SK-N-SH treated with all-trans-retinoic acid at 6 μM for 48 hours (cell line): ENCODE measurements around the gene BRAP.

Experiments used
- ARNTL ChIP-seq: fragments of 450-650 bp; formaldehyde crosslinking; IDR thresholded peaks from 2 replicates; pipeline ENCODE4 v1.5.0; 2020; ENCODE audit warnings: low read depth, mild to moderate bottlenecking, moderate library complexity, borderline replicate concordance
- GLIS3 ChIP-seq: fragments of 250-450 bp; sonication (Bioruptor Pico); IDR thresholded peaks from 2 replicates; pipeline ENCODE4 v1.5.0; 2020; ENCODE audit warnings: mild to moderate bottlenecking, moderate library complexity
- ISL1 ChIP-seq: fragments of 250-450 bp; sonication (Bioruptor Pico); IDR thresholded peaks from 2 replicates; pipeline ENCODE4 v2.1.2; 2022; ENCODE audit warnings: mild to moderate bottlenecking, moderate library complexity
- POU6F1 ChIP-seq: fragments of 250-450 bp; sonication (Bioruptor Pico); IDR thresholded peaks from 2 replicates; pipeline ENCODE4 v1.8.0; 2021; ENCODE audit warnings: low read depth, mild to moderate bottlenecking, moderate library complexity, borderline replicate concordance
- PPARA ChIP-seq: fragments of 250-450 bp; sonication (Bioruptor Pico); IDR thresholded peaks from 2 replicates; pipeline ENCODE4 v1.5.0; 2020; ENCODE audit warnings: mild to moderate bottlenecking, borderline replicate concordance
- RARB ChIP-seq: fragments of 250-450 bp; sonication (Bioruptor Pico); IDR thresholded peaks from 2 replicates; pipeline ENCODE4 v1.8.0; 2021; ENCODE audit warnings: mild to moderate bottlenecking, moderate library complexity
- SNAI2 ChIP-seq: fragments of 250-450 bp; sonication (Bioruptor Pico); IDR thresholded peaks from 2 replicates; pipeline ENCODE4 v1.5.0; 2020; ENCODE audit warnings: mild to moderate bottlenecking, moderate library complexity
- TOX ChIP-seq: fragments of 250-450 bp; sonication (Bioruptor Pico); IDR thresholded peaks from 2 replicates; pipeline ENCODE4 v1.8.0; 2021; ENCODE audit warnings: mild to moderate bottlenecking, moderate library complexity, borderline replicate concordance
- ZC3H10 ChIP-seq: fragments of 250-450 bp; sonication (Bioruptor Pico); IDR thresholded peaks from 2 replicates; pipeline ENCODE4 v1.5.1; 2021; ENCODE audit warnings: mild to moderate bottlenecking, moderate library complexity
- ZFP3 ChIP-seq: fragments of 250-450 bp; sonication (Bioruptor Pico); IDR thresholded peaks from 2 replicates; pipeline ENCODE4 v1.5.0; 2020; ENCODE audit warnings: mild to moderate bottlenecking, moderate library complexity
- ZNF8 ChIP-seq: fragments of 450-650 bp; formaldehyde crosslinking; IDR thresholded peaks from 2 replicates; pipeline ENCODE4 v1.5.0; 2020; ENCODE audit warnings: mild to moderate bottlenecking, moderate library complexity
- TF ChIP-seq, protein P1 (sequence below): fragments of 250-450 bp; sonication (Bioruptor Pico); IDR thresholded peaks from 2 replicates; pipeline ENCODE4 v1.8.0; 2020; ENCODE audit warnings: mild to moderate bottlenecking, moderate library complexity, borderline replicate concordance
- TF ChIP-seq, protein P2 (sequence below): fragments of 250-450 bp; sonication (Bioruptor Pico); IDR thresholded peaks from 2 replicates; pipeline ENCODE4 v1.5.1; 2021; ENCODE audit warnings: mild to moderate bottlenecking, moderate library complexity

GRCh38 chr12:111672822-111673381 is 12.9 kb downstream of the BRAP start:
- TF ChIP-seq, protein P1, sequence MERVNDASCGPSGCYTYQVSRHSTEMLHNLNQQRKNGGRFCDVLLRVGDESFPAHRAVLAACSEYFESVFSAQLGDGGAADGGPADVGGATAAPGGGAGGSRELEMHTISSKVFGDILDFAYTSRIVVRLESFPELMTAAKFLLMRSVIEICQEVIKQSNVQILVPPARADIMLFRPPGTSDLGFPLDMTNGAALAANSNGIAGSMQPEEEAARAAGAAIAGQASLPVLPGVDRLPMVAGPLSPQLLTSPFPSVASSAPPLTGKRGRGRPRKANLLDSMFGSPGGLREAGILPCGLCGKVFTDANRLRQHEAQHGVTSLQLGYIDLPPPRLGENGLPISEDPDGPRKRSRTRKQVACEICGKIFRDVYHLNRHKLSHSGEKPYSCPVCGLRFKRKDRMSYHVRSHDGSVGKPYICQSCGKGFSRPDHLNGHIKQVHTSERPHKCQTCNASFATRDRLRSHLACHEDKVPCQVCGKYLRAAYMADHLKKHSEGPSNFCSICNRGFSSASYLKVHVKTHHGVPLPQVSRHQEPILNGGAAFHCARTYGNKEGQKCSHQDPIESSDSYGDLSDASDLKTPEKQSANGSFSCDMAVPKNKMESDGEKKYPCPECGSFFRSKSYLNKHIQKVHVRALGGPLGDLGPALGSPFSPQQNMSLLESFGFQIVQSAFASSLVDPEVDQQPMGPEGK: no peak
- no peak for TF ChIP-seq PPARA (CRISPR knock-in tag)
- no peak for TF ChIP-seq ZC3H10 (CRISPR knock-in tag)
- no peak for TF ChIP-seq GLIS3 (CRISPR knock-in tag)
- TF ChIP-seq ZNF8 (CRISPR knock-in tag): no peak
- TF ChIP-seq, protein P2, sequence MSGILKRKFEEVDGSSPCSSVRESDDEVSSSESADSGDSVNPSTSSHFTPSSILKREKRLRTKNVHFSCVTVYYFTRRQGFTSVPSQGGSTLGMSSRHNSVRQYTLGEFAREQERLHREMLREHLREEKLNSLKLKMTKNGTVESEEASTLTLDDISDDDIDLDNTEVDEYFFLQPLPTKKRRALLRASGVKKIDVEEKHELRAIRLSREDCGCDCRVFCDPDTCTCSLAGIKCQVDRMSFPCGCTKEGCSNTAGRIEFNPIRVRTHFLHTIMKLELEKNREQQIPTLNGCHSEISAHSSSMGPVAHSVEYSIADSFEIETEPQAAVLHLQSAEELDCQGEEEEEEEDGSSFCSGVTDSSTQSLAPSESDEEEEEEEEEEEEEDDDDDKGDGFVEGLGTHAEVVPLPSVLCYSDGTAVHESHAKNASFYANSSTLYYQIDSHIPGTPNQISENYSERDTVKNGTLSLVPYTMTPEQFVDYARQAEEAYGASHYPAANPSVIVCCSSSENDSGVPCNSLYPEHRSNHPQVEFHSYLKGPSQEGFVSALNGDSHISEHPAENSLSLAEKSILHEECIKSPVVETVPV (CRISPR knock-in tag): no peak
- TF ChIP-seq TOX (CRISPR knock-in tag): no peak
- TF ChIP-seq ZFP3 (CRISPR knock-in tag): no peak
- TF ChIP-seq ARNTL: no peak
- no peak for TF ChIP-seq ISL1
- TF ChIP-seq RARB (CRISPR knock-in tag): no peak
- TF ChIP-seq SNAI2 (CRISPR knock-in tag): no peak
- TF ChIP-seq POU6F1 (CRISPR knock-in tag): no peak
